PFSK-1 (cell line): ENCODE data around the gene WWC2.

Experiments
- FOXP2 ChIP-seq: optimal IDR thresholded peaks from 2 replicates; pipeline ENCODE3; 2011; ENCODE audit warnings: borderline replicate concordance, control low read depth, inconsistent platforms; ENCODE audit not compliant: insufficient read depth; ENCODE audit errors: extremely low read length, extremely low read depth
- POLR2AphosphoS5 ChIP-seq: IDR thresholded peaks from 2 replicates; pipeline ENCODE4 v1.6.1; 2012; ENCODE audit warnings: low read depth, mild to moderate bottlenecking, control low read depth, low read length, moderate library complexity
- SIN3A ChIP-seq: IDR thresholded peaks from 2 replicates; pipeline ENCODE4 v1.6.1; 2012; ENCODE audit warnings: mild to moderate bottlenecking, low read length, moderate library complexity, borderline replicate concordance; ENCODE audit not compliant: insufficient read depth
- TAF1 ChIP-seq: IDR thresholded peaks from 2 replicates; pipeline ENCODE4 v1.6.1; 2012; ENCODE audit warnings: low read length, control low read depth, borderline replicate concordance; ENCODE audit not compliant: insufficient read depth
- TF ChIP-seq, protein P1 (sequence below), 2 experiments: IDR thresholded peaks; 2 replicates each; pipeline versions ENCODE4 v1.6.1 to v1.8.0; 2011 to 2012; ENCODE audit warnings: low read depth in 2 of 2, low read length in 2 of 2, control low read depth in 1 of 2, inconsistent platforms in 1 of 2, mild to moderate bottlenecking in 1 of 2, moderate library complexity in 1 of 2; ENCODE audit not compliant: insufficient read depth in 1 of 2

WWC2 gene

DNA sequence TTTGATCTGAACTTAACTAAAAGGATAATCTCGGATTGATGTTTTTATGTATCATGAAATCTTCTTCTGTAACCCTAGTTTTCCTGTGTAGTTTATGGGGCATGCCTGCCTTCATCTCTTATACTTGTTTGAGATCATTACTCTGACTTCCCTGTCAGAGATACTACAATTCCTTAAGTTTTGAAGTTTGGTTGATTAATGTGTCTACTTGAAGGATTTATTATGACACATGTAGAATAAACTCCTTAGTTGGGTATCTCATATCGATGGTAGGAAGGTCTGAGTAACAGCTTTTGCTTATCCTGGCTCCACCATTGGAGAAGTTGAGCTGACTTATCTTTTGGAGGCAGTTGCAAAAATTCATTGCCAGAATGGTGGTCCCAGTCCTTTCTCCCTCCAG is 46.7 kb downstream of the WWC2 start:
- TF ChIP-seq FOXP2 = no peak
- TF ChIP-seq POLR2AphosphoS5 = no peak
- TF ChIP-seq TAF1 = no peak
- TF ChIP-seq, protein P1, sequence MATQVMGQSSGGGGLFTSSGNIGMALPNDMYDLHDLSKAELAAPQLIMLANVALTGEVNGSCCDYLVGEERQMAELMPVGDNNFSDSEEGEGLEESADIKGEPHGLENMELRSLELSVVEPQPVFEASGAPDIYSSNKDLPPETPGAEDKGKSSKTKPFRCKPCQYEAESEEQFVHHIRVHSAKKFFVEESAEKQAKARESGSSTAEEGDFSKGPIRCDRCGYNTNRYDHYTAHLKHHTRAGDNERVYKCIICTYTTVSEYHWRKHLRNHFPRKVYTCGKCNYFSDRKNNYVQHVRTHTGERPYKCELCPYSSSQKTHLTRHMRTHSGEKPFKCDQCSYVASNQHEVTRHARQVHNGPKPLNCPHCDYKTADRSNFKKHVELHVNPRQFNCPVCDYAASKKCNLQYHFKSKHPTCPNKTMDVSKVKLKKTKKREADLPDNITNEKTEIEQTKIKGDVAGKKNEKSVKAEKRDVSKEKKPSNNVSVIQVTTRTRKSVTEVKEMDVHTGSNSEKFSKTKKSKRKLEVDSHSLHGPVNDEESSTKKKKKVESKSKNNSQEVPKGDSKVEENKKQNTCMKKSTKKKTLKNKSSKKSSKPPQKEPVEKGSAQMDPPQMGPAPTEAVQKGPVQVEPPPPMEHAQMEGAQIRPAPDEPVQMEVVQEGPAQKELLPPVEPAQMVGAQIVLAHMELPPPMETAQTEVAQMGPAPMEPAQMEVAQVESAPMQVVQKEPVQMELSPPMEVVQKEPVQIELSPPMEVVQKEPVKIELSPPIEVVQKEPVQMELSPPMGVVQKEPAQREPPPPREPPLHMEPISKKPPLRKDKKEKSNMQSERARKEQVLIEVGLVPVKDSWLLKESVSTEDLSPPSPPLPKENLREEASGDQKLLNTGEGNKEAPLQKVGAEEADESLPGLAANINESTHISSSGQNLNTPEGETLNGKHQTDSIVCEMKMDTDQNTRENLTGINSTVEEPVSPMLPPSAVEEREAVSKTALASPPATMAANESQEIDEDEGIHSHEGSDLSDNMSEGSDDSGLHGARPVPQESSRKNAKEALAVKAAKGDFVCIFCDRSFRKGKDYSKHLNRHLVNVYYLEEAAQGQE (IDR thresholded peaks at IDR 0.05; ENCODE audit: insufficient read depth in 1 of 2, low read depth in 2 of 2, low read length in 2 of 2) = no peak
- TF ChIP-seq SIN3A = no peak

GRCh38 chr4:183146478-183146877 is 47.4 kb downstream of the WWC2 start:
- TF ChIP-seq TAF1 = no peak
- TF ChIP-seq SIN3A = no peak
- TF ChIP-seq, protein P1 (IDR thresholded peaks at IDR 0.05; ENCODE audit: insufficient read depth in 1 of 2, low read depth in 2 of 2, low read length in 2 of 2) = no peak
- no peak for TF ChIP-seq FOXP2
- no peak for TF ChIP-seq POLR2AphosphoS5

DNA sequence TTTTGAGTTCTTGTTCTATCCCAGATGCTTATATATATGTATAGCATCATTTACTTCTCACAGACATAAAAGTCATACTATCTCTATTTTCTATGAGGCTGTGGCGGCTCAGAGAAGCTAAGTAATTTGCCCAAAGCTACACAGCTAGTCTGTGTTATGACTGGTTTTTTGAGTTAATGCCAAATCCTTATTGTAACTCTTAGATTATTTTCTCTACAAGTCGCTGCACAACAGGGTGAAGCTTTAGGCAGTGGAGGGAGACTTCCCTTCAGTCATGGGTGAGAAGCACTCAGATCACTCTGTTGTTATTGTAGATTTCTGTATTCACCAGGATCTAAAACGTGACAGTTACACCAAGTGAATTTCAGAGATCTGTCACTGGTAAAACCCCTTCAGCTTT is 48.1 kb downstream of the WWC2 start:
- no peak for TF ChIP-seq TAF1

DNA sequence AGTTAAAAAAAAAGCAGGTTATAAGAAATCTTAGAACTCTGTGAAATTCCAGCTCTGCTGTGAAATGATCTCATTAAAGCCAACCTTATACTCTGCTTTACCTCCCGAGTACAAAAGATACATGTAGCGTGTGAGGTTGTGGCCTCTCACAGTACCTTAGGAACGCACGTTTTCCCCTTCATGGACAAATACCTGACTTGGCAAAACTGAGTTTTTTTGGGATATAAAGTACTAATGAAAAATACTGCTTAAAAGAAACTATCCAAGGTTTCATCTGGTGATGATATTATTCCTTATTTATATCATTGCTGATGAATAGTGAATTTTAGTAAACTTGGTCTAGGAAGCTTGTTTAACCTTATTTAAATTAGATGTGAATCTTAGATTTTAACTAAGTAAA is 48.9 kb downstream of the WWC2 start:
- no peak for TF ChIP-seq TAF1
- TF ChIP-seq, protein P1 (IDR thresholded peaks at IDR 0.05; ENCODE audit: insufficient read depth in 1 of 2, low read depth in 2 of 2, low read length in 2 of 2) = no peak
- no peak for TF ChIP-seq POLR2AphosphoS5
- TF ChIP-seq SIN3A = no peak
- TF ChIP-seq FOXP2 = no peak

DNA sequence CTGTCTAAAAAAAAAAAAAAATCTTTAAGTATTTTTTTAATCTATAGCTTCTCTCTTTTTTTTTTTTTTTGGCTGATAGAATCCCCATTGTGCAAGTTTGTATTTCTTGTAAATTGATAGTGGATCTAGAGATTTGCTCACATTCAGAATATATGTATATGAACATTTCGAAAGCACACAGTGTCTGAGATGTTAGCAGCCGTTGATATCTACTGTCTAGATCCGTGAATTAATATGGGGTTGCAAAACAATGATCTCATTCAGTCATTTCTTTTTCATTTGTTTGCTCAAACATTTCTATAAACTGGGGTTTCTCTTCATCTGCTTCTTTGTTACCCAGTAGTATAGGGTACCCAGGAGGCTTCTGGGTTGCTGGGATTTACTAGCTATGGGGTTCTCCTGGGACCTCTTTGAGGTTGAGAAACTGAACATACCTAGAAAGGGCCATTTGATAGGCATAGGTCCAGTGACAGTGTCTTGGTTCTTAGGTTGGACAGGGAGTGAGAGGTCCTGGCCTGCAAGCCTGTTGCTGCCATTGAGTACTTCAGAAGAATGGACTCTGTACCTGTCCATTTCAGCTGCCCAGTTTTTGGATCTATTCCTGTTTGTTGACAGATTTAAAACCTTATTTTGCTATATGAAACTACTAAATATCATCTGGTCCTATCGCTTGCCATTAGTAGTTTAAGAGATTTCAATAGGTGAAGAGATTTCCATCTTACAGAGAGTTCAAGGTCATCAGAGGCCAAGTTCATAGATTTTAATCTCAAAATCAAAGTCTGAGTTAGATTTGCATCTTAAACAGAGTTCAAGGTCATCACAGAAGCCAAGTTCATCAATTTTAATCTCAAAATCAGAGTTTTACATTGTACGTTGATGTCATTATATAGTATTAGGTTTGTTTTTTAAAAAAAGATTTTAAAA is 50.8 kb downstream of the WWC2 start:
- TF ChIP-seq POLR2AphosphoS5 = no peak
- no peak for TF ChIP-seq TAF1
- TF ChIP-seq SIN3A = no peak
- no peak for TF ChIP-seq FOXP2
- TF ChIP-seq, protein P1 (IDR thresholded peaks at IDR 0.05; ENCODE audit: insufficient read depth in 1 of 2, low read depth in 2 of 2, low read length in 2 of 2) = no peak
